Left forelimb (tissue), 1 donor: ENCODE measurements around the gene ARHGEF12.

Experiments
- DNase-seq: peaks from one replicate; pipeline ENCODE4 v3.0.0-alpha.2; 2018; ENCODE audit warnings: low spot score

Gene ARHGEF12

GRCh38 chr11:120385655-120386054 is 49.4 kb downstream of the ARHGEF12 start:
- DNase-seq, result no peak

- DNase-seq, result no peak
Observed at GRCh38 chr11:120386318-120386717, 50.1 kb downstream of the ARHGEF12 start.

- no peak for DNase-seq
Observed at GRCh38 chr11:120386774-120387371, 50.7 kb downstream of the ARHGEF12 start.

- no peak for DNase-seq
Observed at GRCh38 chr11:120388261-120388660, 52.0 kb downstream of the ARHGEF12 start.

GRCh38 chr11:120389693-120390584 is 53.7 kb downstream of the ARHGEF12 start:
- no peak for DNase-seq

- DNase-seq, result no peak
Observed at GRCh38 chr11:120390585-120390922, 54.3 kb downstream of the ARHGEF12 start.

GRCh38 chr11:120391292-120391691 is 55.1 kb downstream of the ARHGEF12 start:
- no peak for DNase-seq

GRCh38 chr11:120391854-120392253 is 55.6 kb downstream of the ARHGEF12 start:
- no peak for DNase-seq

GRCh38 chr11:120392314-120392713 is 56.1 kb downstream of the ARHGEF12 start:
- DNase-seq, result no peak

GRCh38 chr11:120392793-120393192 is 56.6 kb downstream of the ARHGEF12 start:
- no peak for DNase-seq

GRCh38 chr11:120394119-120394518 is 57.9 kb downstream of the ARHGEF12 start:
- DNase-seq, result no peak

GRCh38 chr11:120395778-120396177 is 59.6 kb downstream of the ARHGEF12 start:
- no peak for DNase-seq

GRCh38 chr11:120398132-120398531 is 61.9 kb downstream of the ARHGEF12 start:
- no peak for DNase-seq

- DNase-seq, result no peak
Observed at GRCh38 chr11:120399307-120399706, 63.1 kb downstream of the ARHGEF12 start.

GRCh38 chr11:120400564-120401364 is 64.6 kb downstream of the ARHGEF12 start:
- DNase-seq, result no peak

GRCh38 chr11:120401506-120401905 is 65.3 kb downstream of the ARHGEF12 start:
- DNase-seq, result no peak

- no peak for DNase-seq
Observed at GRCh38 chr11:120403966-120404365, 67.8 kb downstream of the ARHGEF12 start.

GRCh38 chr11:120404495-120404894 is 68.3 kb downstream of the ARHGEF12 start:
- DNase-seq, result no peak

GRCh38 chr11:120409655-120410054 is 73.4 kb downstream of the ARHGEF12 start:
- no peak for DNase-seq

- DNase-seq, result no peak
Observed at GRCh38 chr11:120410622-120411380, 74.6 kb downstream of the ARHGEF12 start.

- DNase-seq, result no peak
Observed at GRCh38 chr11:120413480-120413879, 77.3 kb downstream of the ARHGEF12 start.

GRCh38 chr11:120420572-120420971 is 84.4 kb downstream of the ARHGEF12 start:
- no peak for DNase-seq
